ENCODE results near the gene ELOA2.

Gene ELOA2

GRCh38 chr18:47035156-47035671, at the start of gene ELOA2:
ELOA2 (minus strand) TSS chr18:47035621; CDS start chr18:47035264, 357 bp downstream.
- H3K27me3 Mint-ChIP-seq (ENCODE audit: low read depth) = no peaks in the 10 kb centered on the region
- no peak within 1 kb of the TSS for H3K27ac Mint-ChIP-seq

GRCh38 chr18:47081578-47081977, 46.2 kb upstream of the ELOA2 start:
- no peaks in the 10 kb centered on the region for H3K9me3 Mint-ChIP-seq
- no peak overlapping the region for H3K27ac Mint-ChIP-seq
- no peak for TF ChIP-seq CTCF (IDR thresholded peaks at IDR 0.05; ENCODE audit: unreplicated experiment in 3 of 3)
- no peak overlapping the region for H3K4me3 Mint-ChIP-seq
- no peaks in the 10 kb centered on the region for H3K36me3 Mint-ChIP-seq (ENCODE audit: low read depth)
- H3K27me3 Mint-ChIP-seq (ENCODE audit: low read depth) = no peaks in the 10 kb centered on the region
- H3K4me1 Mint-ChIP-seq = no peaks in the 10 kb centered on the region

More at GRCh38 chr18:47035156-47035671, at the start of gene ELOA2:
- no peak for TF ChIP-seq CTCF (IDR thresholded peaks at IDR 0.05; ENCODE audit: unreplicated experiment in 3 of 3)
- H3K36me3 Mint-ChIP-seq (ENCODE audit: low read depth) = peaks cover 14% of the 10 kb centered on the region
- peaks cover 14% of the 10 kb centered on the region for H3K9me3 Mint-ChIP-seq
- H3K4me1 Mint-ChIP-seq = no peaks in the 10 kb centered on the region
- no peak within 1 kb of the TSS for H3K4me3 Mint-ChIP-seq

GRCh38 chr18:47080872-47081271, 45.5 kb upstream of the ELOA2 start:
- no peaks in the 10 kb centered on the region for H3K9me3 Mint-ChIP-seq
- H3K36me3 Mint-ChIP-seq (ENCODE audit: low read depth) = no peaks in the 10 kb centered on the region
- no peak overlapping the region for H3K4me3 Mint-ChIP-seq
- no peak for TF ChIP-seq CTCF (IDR thresholded peaks at IDR 0.05; ENCODE audit: unreplicated experiment in 3 of 3)
- no peaks in the 10 kb centered on the region for H3K27me3 Mint-ChIP-seq (ENCODE audit: low read depth)
- H3K27ac Mint-ChIP-seq = no peak overlapping the region
- H3K4me1 Mint-ChIP-seq = no peaks in the 10 kb centered on the region

GRCh38 chr18:47077111-47077510, 41.7 kb upstream of the ELOA2 start:
- Mint-ChIP-seq H3K9me3 (no peaks in the 10 kb centered on the region), H3K27me3 (ENCODE audit: low read depth) (no peaks in the 10 kb centered on the region), H3K4me1 (peaks cover 5% of the 10 kb centered on the region), H3K27ac (no peak overlapping the region), H3K36me3 (ENCODE audit: low read depth) (no peaks in the 10 kb centered on the region), H3K4me3 (no peak overlapping the region)
- no peak for TF ChIP-seq CTCF (IDR thresholded peaks at IDR 0.05; ENCODE audit: unreplicated experiment in 3 of 3)

GRCh38 chr18:47075098-47075883, 39.9 kb upstream of the ELOA2 start:
- no peaks in the 10 kb centered on the region for H3K9me3 Mint-ChIP-seq
- H3K4me3 Mint-ChIP-seq = no peak overlapping the region
- no peak for TF ChIP-seq CTCF (IDR thresholded peaks at IDR 0.05; ENCODE audit: unreplicated experiment in 3 of 3)
- H3K27ac Mint-ChIP-seq = peak overlapping the region in 1 of 3 experiments; percentile 33
- no peaks in the 10 kb centered on the region for H3K27me3 Mint-ChIP-seq (ENCODE audit: low read depth)
- no peaks in the 10 kb centered on the region for H3K36me3 Mint-ChIP-seq (ENCODE audit: low read depth)
- H3K4me1 Mint-ChIP-seq = peaks cover 5% of the 10 kb centered on the region

GRCh38 chr18:47067648-47068047, 32.2 kb upstream of the ELOA2 start:
- no peaks in the 10 kb centered on the region for H3K36me3 Mint-ChIP-seq (ENCODE audit: low read depth)
- H3K27ac Mint-ChIP-seq = no peak overlapping the region
- peaks cover 4% of the 10 kb centered on the region for H3K27me3 Mint-ChIP-seq (ENCODE audit: low read depth)
- H3K4me1 Mint-ChIP-seq = peaks cover 4% of the 10 kb centered on the region
- H3K9me3 Mint-ChIP-seq = no peaks in the 10 kb centered on the region
- TF ChIP-seq CTCF (IDR thresholded peaks at IDR 0.05; ENCODE audit: unreplicated experiment in 3 of 3) = no peak
- no peak overlapping the region for H3K4me3 Mint-ChIP-seq

Measured in nephron (organoid).